Fibroblast of skin of back (primary cell): ENCODE measurements around the gene TMEM109.
A peak's percentile ranks its signal among the peaks of the same experiment; 100 is the strongest.

ENCODE experiments used
- DNase-seq: peaks from one replicate; pipeline ENCODE4 v3.0.0-alpha.2; 2013

The TMEM109 gene

GRCh38 chr11:60910281-60910687 lies 3.7 kb upstream of the TMEM109 start:
- DNase-seq = no peak

- no peak for DNase-seq
These were observed 3.1 kb upstream of the TMEM109 start for GRCh38 chr11:60910711-60911380.

GRCh38 chr11:60912223-60912850 lies 1.6 kb upstream of the TMEM109 start:
- DNase-seq = no peak

GRCh38 chr11:60912851-60913528 lies 968 bp upstream of the TMEM109 start:
- no peak for DNase-seq

- DNase-seq = peak; percentile 30
These were observed 782 bp downstream of the TMEM109 start for GRCh38 chr11:60914633-60915247.

- DNase-seq = peak; percentile 77
These were observed 1.4 kb downstream of the TMEM109 start for GRCh38 chr11:60915248-60915914.

GRCh38 chr11:60916669-60917206 lies 2.8 kb downstream of the TMEM109 start:
- no peak for DNase-seq

- DNase-seq = no peak
These were observed 3.3 kb downstream of the TMEM109 start for GRCh38 chr11:60917267-60917666.

- no peak for DNase-seq
These were observed 4.4 kb downstream of the TMEM109 start for GRCh38 chr11:60918251-60918938.

- peak; percentile 70 for DNase-seq
These were observed 4.9 kb downstream of the TMEM109 start for GRCh38 chr11:60918939-60919265.

GRCh38 chr11:60919320-60919719 lies 5.4 kb downstream of the TMEM109 start:
- no peak for DNase-seq

- no peak for DNase-seq
These were observed 6.0 kb downstream of the TMEM109 start for GRCh38 chr11:60919956-60920355.

- no peak for DNase-seq
These were observed 7.3 kb downstream of the TMEM109 start for GRCh38 chr11:60921259-60921658.

- DNase-seq = no peak
These were observed 7.9 kb downstream of the TMEM109 start for GRCh38 chr11:60921777-60922335.

- no peak for DNase-seq
These were observed 8.9 kb downstream of the TMEM109 start for GRCh38 chr11:60922906-60923305.

GRCh38 chr11:60923326-60923725 lies 9.4 kb downstream of the TMEM109 start:
- no peak for DNase-seq

GRCh38 chr11:60923800-60924109 lies 9.8 kb downstream of the TMEM109 start:
- DNase-seq = no peak

GRCh38 chr11:60924110-60924905 lies 10.3 kb downstream of the TMEM109 start, which contains the start of gene TMEM132A:
TSS of gene TMEM132A (plus strand) at chr11:60924460. CDS start at chr11:60924634, 174 bp downstream.
- peak; percentile 80 for DNase-seq

- DNase-seq = no peak
These were observed 11.2 kb downstream of the TMEM109 start for GRCh38 chr11:60924906-60925853.

- peak; percentile 56 for DNase-seq
These were observed 11.9 kb downstream of the TMEM109 start for GRCh38 chr11:60925868-60926267.
